KOPT-K1 (cell line): ENCODE data around the gene KMT2C.

Experiments
- H3K27ac ChIP-seq: fragments of 200-600 bp; sonication (generic); 2 replicates; pipeline ENCODE4 v1.5.1; 2016; ENCODE audit warnings: antibody characterized with exemption, mild to moderate bottlenecking, low read depth, low read length; ENCODE audit not compliant: poor library complexity, severe bottlenecking
- H3K36me3 ChIP-seq: fragments of 200-600 bp; sonication (generic); 2 replicates; pipeline ENCODE4 v1.5.1; 2017; ENCODE audit warnings: antibody characterized with exemption, mild to moderate bottlenecking, low read length, moderate library complexity; ENCODE audit not compliant: insufficient read depth
- H3K9me3 ChIP-seq: fragments of 200-600 bp; sonication (generic); 2 replicates; pipeline ENCODE4 v1.5.1; 2017; ENCODE audit warnings: antibody characterized with exemption, low read length, mild to moderate bottlenecking; ENCODE audit not compliant: insufficient read depth, poor library complexity, severe bottlenecking

Gene KMT2C

GRCh38 chr7:152106990-152107389 lies 328.8 kb downstream of the KMT2C start:
- no peak overlapping the region for H3K27ac ChIP-seq
- H3K36me3 ChIP-seq: no peaks in the 10 kb centered on the region
- H3K9me3 ChIP-seq: no peaks in the 10 kb centered on the region

GRCh38 chr7:152105205-152105604 lies 330.6 kb downstream of the KMT2C start:
- Histone ChIP-seq H3K27ac (no peak overlapping the region), H3K36me3 (no peaks in the 10 kb centered on the region), H3K9me3 (no peaks in the 10 kb centered on the region)

DNA sequence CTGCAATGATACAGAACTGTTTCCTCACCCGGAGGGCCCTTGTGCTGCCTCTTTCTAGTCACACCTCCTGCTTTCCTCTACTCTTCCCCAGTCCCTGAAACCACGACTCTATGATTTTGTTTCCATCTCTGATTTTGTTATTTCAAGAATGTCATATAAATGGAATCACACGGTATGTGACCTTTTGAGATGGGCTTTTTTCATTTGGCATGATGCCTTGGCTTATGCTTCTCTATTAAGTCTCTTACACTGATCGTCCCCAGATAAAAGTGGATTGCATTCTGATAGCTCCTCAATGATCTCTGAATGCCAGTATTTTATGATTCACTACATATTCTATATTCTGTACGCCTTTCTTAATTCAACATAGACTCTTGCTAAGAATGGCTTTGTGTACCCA lies 332.1 kb downstream of the KMT2C start:
- no peaks in the 10 kb centered on the region for H3K36me3 ChIP-seq
- H3K27ac ChIP-seq: no peak overlapping the region
- no peaks in the 10 kb centered on the region for H3K9me3 ChIP-seq

DNA sequence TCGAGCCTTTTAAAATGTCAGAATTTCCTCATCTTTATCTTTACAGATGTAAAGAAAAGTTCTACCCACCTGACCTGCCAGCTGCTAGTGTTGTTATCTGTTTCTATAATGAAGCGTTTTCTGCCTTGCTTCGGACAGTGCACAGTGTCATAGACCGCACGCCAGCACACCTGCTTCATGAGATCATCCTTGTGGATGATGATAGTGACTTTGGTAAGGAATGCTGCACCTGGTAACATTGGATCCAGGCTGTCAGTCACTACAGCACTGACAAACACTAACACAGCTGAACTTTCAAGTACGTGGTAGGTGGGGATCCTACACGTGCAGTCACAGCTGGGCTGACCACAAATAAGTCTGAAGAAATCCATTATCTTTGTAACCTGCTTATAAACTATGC lies 332.7 kb downstream of the KMT2C start:
- Histone ChIP-seq H3K9me3 (no peaks in the 10 kb centered on the region), H3K36me3 (no peaks in the 10 kb centered on the region), H3K27ac (no peak overlapping the region)

DNA sequence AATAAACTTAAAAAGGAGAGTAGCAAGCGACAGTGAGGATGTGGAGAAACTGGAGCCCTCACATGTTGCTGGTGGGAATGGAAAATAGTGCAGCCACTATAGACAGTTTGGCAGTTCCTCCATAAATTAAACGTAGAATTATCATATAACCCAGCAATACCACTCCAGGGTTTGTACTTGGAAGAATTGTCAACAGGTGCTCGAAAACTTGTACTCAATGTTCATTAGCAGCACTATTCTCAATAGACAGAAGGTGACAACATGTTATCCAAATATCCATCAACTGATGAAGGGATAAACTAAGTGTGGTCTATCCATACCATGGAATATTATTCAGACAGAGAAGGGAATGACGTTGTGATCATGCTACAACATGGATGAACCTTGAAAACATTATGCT lies 338.5 kb downstream of the KMT2C start:
- Histone ChIP-seq H3K27ac (no peak overlapping the region), H3K36me3 (no peaks in the 10 kb centered on the region), H3K9me3 (no peaks in the 10 kb centered on the region)

DNA sequence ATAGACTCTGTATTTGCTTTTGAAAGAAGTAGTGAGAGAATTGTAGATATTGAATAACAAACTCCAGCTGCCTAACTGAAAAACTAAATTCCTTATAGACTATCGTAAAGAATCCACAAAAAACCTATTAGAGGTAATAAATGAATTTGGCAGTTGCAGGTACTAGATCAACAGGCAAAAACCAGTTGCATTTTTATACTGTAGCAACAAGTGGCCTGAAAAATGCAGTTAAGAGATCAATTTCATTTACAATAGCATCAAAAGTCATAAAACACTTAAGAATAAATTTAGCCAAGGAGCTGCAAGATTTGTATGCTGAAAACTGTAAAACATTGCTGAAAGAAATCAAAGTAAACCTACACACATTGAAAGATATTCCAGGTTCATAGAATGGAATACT lies 340.0 kb downstream of the KMT2C start:
- Histone ChIP-seq H3K36me3 (no peaks in the 10 kb centered on the region), H3K9me3 (no peaks in the 10 kb centered on the region), H3K27ac (no peak overlapping the region)

- Histone ChIP-seq H3K27ac (no peak overlapping the region), H3K36me3 (no peaks in the 10 kb centered on the region), H3K9me3 (peaks cover 11% of the 10 kb centered on the region)
Observed at GRCh38 chr7:152093717-152094116, 342.1 kb downstream of the KMT2C start.

- peaks cover 14% of the 10 kb centered on the region for H3K9me3 ChIP-seq
- H3K36me3 ChIP-seq: no peaks in the 10 kb centered on the region
- no peak overlapping the region for H3K27ac ChIP-seq
Observed at GRCh38 chr7:152090747-152091146, 345.1 kb downstream of the KMT2C start.

DNA sequence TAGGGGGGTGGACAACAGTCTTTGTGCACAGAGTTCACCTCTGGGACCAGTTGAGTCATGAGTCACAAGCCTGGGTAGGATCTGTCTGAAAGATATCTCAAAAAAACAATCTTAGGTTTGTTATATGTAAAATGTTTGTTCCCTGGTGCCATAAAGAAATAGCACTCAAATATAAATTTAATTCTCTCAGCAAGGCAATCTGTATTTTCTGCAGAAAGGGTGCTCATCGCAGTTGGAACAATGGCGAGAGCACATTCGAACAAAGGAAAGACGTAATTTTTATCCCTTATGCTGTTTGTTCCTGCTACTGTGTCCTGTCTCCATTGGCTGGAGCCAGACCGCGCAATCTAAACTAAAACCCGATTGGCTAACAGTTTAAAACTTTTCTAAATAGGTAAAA lies 346.6 kb downstream of the KMT2C start:
- Histone ChIP-seq H3K9me3 (peaks cover 14% of the 10 kb centered on the region), H3K27ac (no peak overlapping the region), H3K36me3 (no peaks in the 10 kb centered on the region)

DNA sequence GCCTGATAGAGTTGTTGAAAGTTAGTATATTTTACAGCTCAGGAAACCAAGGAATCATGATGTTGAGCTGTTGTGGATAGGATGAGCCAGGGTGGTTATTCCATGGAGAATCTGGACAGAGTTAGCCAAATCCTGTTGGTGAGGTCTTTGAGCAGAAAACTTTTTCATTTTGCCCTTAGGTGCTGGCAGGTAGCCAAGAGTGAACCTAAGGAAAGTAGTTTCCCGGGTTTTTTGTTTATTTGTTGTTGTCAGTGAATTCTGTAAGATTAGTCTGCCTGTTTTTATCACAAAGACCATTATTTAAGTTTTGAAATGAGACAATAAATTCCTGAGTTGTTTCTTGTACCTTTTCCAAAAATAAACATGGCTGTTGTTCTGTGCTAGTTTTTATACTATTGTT lies 349.3 kb downstream of the KMT2C start:
- H3K9me3 ChIP-seq: peaks cover 14% of the 10 kb centered on the region
- no peak overlapping the region for H3K27ac ChIP-seq
- no peaks in the 10 kb centered on the region for H3K36me3 ChIP-seq

DNA sequence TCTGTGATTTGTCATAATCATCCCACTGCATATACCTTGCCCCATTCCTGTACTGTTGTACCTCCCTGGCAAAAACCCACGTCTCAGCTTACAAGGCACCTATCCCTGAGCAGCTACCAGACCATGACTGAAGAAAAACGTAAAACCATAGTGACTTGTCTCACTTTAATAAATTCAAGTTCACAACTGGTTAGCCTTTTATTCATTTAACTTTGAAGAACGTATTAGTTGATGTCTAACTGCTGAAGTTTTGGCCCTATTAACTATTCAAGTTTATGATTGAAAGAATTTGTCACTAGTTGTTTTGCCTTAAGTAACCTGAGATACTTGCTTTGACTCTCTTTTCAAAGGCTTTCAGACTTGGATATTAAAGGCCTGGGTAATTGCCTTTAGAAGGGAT lies 350.7 kb downstream of the KMT2C start:
- no peaks in the 10 kb centered on the region for H3K36me3 ChIP-seq
- peaks cover 14% of the 10 kb centered on the region for H3K9me3 ChIP-seq
- H3K27ac ChIP-seq: no peak overlapping the region
